HEK293 (cell line): ENCODE measurements around the gene CAMKMT.

Experiments used
- GLIS1 ChIP-seq: fragments of 450-650 bp; formaldehyde crosslinking; IDR thresholded peaks from 2 replicates; pipeline ENCODE4 v1.5.1; 2016; ENCODE audit warnings: missing biosample characterization, missing genetic modification characterization
- HOXC10 ChIP-seq: sonication (generic); formaldehyde crosslinking; IDR thresholded peaks from 2 replicates; pipeline ENCODE4 v1.8.1; 2023; ENCODE audit warnings: mild to moderate bottlenecking, missing genetic modification reagents
- PRDM10 ChIP-seq: fragments of 450-650 bp; formaldehyde crosslinking; IDR thresholded peaks from 2 replicates; pipeline ENCODE4 v1.5.1; 2016; ENCODE audit warnings: missing biosample characterization, missing genetic modification characterization
- PRDM2 ChIP-seq: fragments of 450-650 bp; formaldehyde crosslinking; IDR thresholded peaks from 2 replicates; pipeline ENCODE4 v1.5.1; 2016; ENCODE audit warnings: missing biosample characterization, missing genetic modification characterization, borderline replicate concordance
- SCRT1 ChIP-seq: fragments of 450-650 bp; formaldehyde crosslinking; IDR thresholded peaks from 2 replicates; pipeline ENCODE4 v1.5.1; 2016; ENCODE audit warnings: missing biosample characterization, missing genetic modification characterization, borderline replicate concordance
- SP3 ChIP-seq: fragments of 450-650 bp; formaldehyde crosslinking; IDR thresholded peaks from 2 replicates; pipeline ENCODE4 v1.5.1; 2016; ENCODE audit warnings: missing biosample characterization, missing genetic modification characterization
- WT1 ChIP-seq: fragments of 450-650 bp; formaldehyde crosslinking; IDR thresholded peaks from 2 replicates; pipeline ENCODE4 v1.5.1; 2016; ENCODE audit warnings: missing biosample characterization, missing genetic modification characterization
- ZEB2 ChIP-seq: fragments of 450-650 bp; formaldehyde crosslinking; IDR thresholded peaks from 2 replicates; pipeline ENCODE4 v1.5.1; 2016; ENCODE audit warnings: missing biosample characterization, missing genetic modification characterization
- ZNF155 ChIP-seq: fragments of 450-650 bp; formaldehyde crosslinking; IDR thresholded peaks from 2 replicates; pipeline ENCODE4 v1.5.1; 2016; ENCODE audit warnings: missing biosample characterization, missing genetic modification characterization
- ZNF248 ChIP-seq: fragments of 450-650 bp; formaldehyde crosslinking; IDR thresholded peaks from 2 replicates; pipeline ENCODE4 v1.5.1; 2017; ENCODE audit warnings: missing biosample characterization, missing genetic modification characterization
- ZNF354C ChIP-seq: fragments of 450-650 bp; formaldehyde crosslinking; IDR thresholded peaks from 2 replicates; pipeline ENCODE4 v1.5.1; 2016; ENCODE audit warnings: missing biosample characterization, missing genetic modification characterization, low read depth, borderline replicate concordance
- ZNF513 ChIP-seq: fragments of 450-650 bp; IDR thresholded peaks from 2 replicates; pipeline ENCODE4 v1.5.1; 2018; ENCODE audit warnings: missing biosample characterization, missing genetic modification characterization
- ZNF529 ChIP-seq: fragments of 450-650 bp; formaldehyde crosslinking; IDR thresholded peaks from 2 replicates; pipeline ENCODE4 v1.5.1; 2017; ENCODE audit warnings: missing genetic modification characterization, missing biosample characterization; ENCODE audit not compliant: insufficient replicate concordance
- ZNF530 ChIP-seq: fragments of 450-650 bp; formaldehyde crosslinking; IDR thresholded peaks from 2 replicates; pipeline ENCODE4 v1.5.1; 2016; ENCODE audit warnings: low read depth, missing biosample characterization, missing genetic modification characterization
- ZNF580 ChIP-seq: fragments of 450-650 bp; formaldehyde crosslinking; IDR thresholded peaks from 2 replicates; pipeline ENCODE4 v1.5.1; 2016; ENCODE audit warnings: missing biosample characterization, missing genetic modification characterization
- ZNF645 ChIP-seq: fragments of 450-650 bp; formaldehyde crosslinking; IDR thresholded peaks from 2 replicates; pipeline ENCODE4; 2016; ENCODE audit warnings: missing biosample characterization, missing genetic modification characterization
- ZNF692 ChIP-seq: fragments of 450-650 bp; formaldehyde crosslinking; IDR thresholded peaks from 2 replicates; pipeline ENCODE4 v1.5.1; 2016; ENCODE audit warnings: missing biosample characterization, missing genetic modification characterization
- ZNF830 ChIP-seq: fragments of 450-650 bp; IDR thresholded peaks from 2 replicates; pipeline ENCODE4 v1.5.0; 2018; ENCODE audit warnings: missing biosample characterization, missing genetic modification characterization, low read depth, mild to moderate bottlenecking, moderate library complexity
- ZNF837 ChIP-seq: fragments of 450-650 bp; formaldehyde crosslinking; IDR thresholded peaks from 2 replicates; pipeline ENCODE4 v1.5.1; 2016; ENCODE audit warnings: missing biosample characterization, missing genetic modification characterization
- ZSCAN30 ChIP-seq: fragments of 450-650 bp; IDR thresholded peaks from 2 replicates; pipeline ENCODE4 v1.5.1; 2018; ENCODE audit warnings: missing biosample characterization, mild to moderate bottlenecking, missing genetic modification characterization, moderate library complexity
- ZXDB ChIP-seq: fragments of 450-650 bp; formaldehyde crosslinking; IDR thresholded peaks from 2 replicates; pipeline ENCODE4 v1.5.1; 2016; ENCODE audit warnings: missing biosample characterization, missing genetic modification characterization

The CAMKMT gene

GRCh38 chr2:44361330-44362206, at the start of gene CAMKMT, which contains the start of gene PREPL (continued):
- TF ChIP-seq ZNF645 (tag by site-specific recombination) (no peak), ZNF530 (tag by site-specific recombination) (no peak), GLIS1 (0 out of 2 replicates have a peak, but pooled peaks have one; percentile 12), ZNF155 (no peak), ZEB2 (peak; percentile 68; the same call in 1 of the 2 replicates), ZSCAN30 (tag by site-specific recombination) (peak; percentile 65; the same call in 1 of the 2 replicates), PRDM10 (tag by site-specific recombination) (peak; percentile 95), SCRT1 (tag by site-specific recombination) (peak; percentile 96), ZNF354C (no peak), ZNF837 (tag by site-specific recombination) (no peak), PRDM2 (tag by site-specific recombination) (0 out of 2 replicates have a peak, but pooled peaks have one; percentile 33), ZNF513 (tag by site-specific recombination) (no peak), SP3 (tag by site-specific recombination) (peak; percentile 73), ZNF529 (tag by site-specific recombination) (no peak), WT1 (tag by site-specific recombination) (no peak), ZXDB (peak; percentile 86), ZNF830 (tag by site-specific recombination) (no peak), ZNF580 (no peak; the same call in 1 of the 2 replicates), ZNF692 (tag by site-specific recombination) (no peak), HOXC10 (no peak), ZNF248 (tag by site-specific recombination) (no peak)
